Fibroblast of lung (primary cell): Measurements from ENCODE around the gene PLPP1. TPM values are rescaled to one million over a fixed set of nuclear protein-coding genes. Genes with fewer than 3 reads are reported as not detected.

Experiments
- DNase-seq, 2 donors: peaks; one replicate each; pipeline versions ENCODE4 v3.0.0 to v3.0.0-alpha.2; 2010; ENCODE audit warnings: low read depth in 2 of 2
- H2AFZ ChIP-seq: 2 replicates; pipeline ENCODE4 v1.5.1; 2012; ENCODE audit warnings: low read length, control low read depth, inconsistent platforms
- H3K27ac ChIP-seq: 2 replicates; pipeline ENCODE4 v1.5.1; 2011; ENCODE audit warnings: low read length, control low read depth; ENCODE audit not compliant: insufficient read depth
- H3K27me3 ChIP-seq: 2 replicates; pipeline ENCODE4 v1.5.1; 2011; ENCODE audit warnings: mild to moderate bottlenecking, low read length; ENCODE audit not compliant: control insufficient read depth, insufficient read depth
- H3K36me3 ChIP-seq: 2 replicates; pipeline ENCODE4 v1.5.1; 2011; ENCODE audit warnings: low read length; ENCODE audit not compliant: control insufficient read depth, insufficient read depth
- H3K4me1 ChIP-seq: 2 replicates; pipeline ENCODE4 v1.5.1; 2011; ENCODE audit warnings: low read length; ENCODE audit not compliant: control insufficient read depth, insufficient read depth; ENCODE audit errors: extremely low read depth
- H3K4me2 ChIP-seq: 2 replicates; pipeline ENCODE4 v1.5.1; 2011; ENCODE audit warnings: low read length, control low read depth; ENCODE audit not compliant: insufficient read depth; ENCODE audit errors: extremely low read depth
- H3K4me3 ChIP-seq, 4 experiments: fragments of 200-600 bp in 1 of 4; sonication (generic) in 1 of 4; replicated peaks in 1 of 4; 2 replicates each; pipeline ENCODE4 v1.5.1; 2011 to 2016; ENCODE audit warnings: low read length in 4 of 4, low read depth in 3 of 4, mild to moderate bottlenecking in 3 of 4, control low read depth in 2 of 4, inconsistent platforms in 1 of 4, mixed read lengths in 1 of 4; ENCODE audit not compliant: insufficient read depth in 1 of 4; ENCODE audit errors: control extremely low read depth in 1 of 4
- H3K79me2 ChIP-seq: 2 replicates; pipeline ENCODE4 v1.5.1; 2012; ENCODE audit warnings: mild to moderate bottlenecking, low read length, inconsistent platforms; ENCODE audit not compliant: control insufficient read depth, insufficient read depth
- H3K9ac ChIP-seq: 2 replicates; pipeline ENCODE4 v1.5.1; 2011; ENCODE audit warnings: mild to moderate bottlenecking, low read length, control low read depth; ENCODE audit not compliant: insufficient read depth
- H3K9me3 ChIP-seq: 2 replicates; pipeline ENCODE4 v1.5.1; 2012; ENCODE audit warnings: low read depth, low read length; ENCODE audit not compliant: control insufficient read depth, insufficient read depth
- H4K20me1 ChIP-seq: 2 replicates; pipeline ENCODE4 v1.5.1; 2011; ENCODE audit warnings: low read length; ENCODE audit not compliant: control insufficient read depth, insufficient read depth; ENCODE audit errors: extremely low read depth
- EZH2 ChIP-seq: IDR thresholded peaks from 2 replicates; pipeline ENCODE4 v1.5.1; 2012; ENCODE audit warnings: low read length, control low read depth, mild to moderate bottlenecking; ENCODE audit errors: missing control alignments
- polyA plus RNA-seq, 2 donors: library from polyadenylated mRNA; depleted of rRNA in 1 of 2; stranded (reverse) in 1 of 2; unstranded in 1 of 2; fragments of >200 nt; gene quantifications; 2 replicates each; pipeline ENCODE4 v1.2.1, GENCODE V29; 2011 to 2012; ENCODE audit warnings: missing spikeins in 1 of 2
- total RNA-seq: library from RNA; depleted of rRNA; stranded (reverse); fragments of >200 nt; gene quantifications from 2 replicates; pipeline ENCODE4 v1.2.1, GENCODE V29; 2014
- TF ChIP-seq, protein P1 (sequence below), 2 donors: IDR thresholded peaks in 1 of 2; conservative IDR thresholded peaks in 1 of 2; 1 replicate in 1 of 2; 2 replicates in 1 of 2; pipeline ENCODE4 v1.5.1; 2011 to 2012; ENCODE audit warnings: low read length in 2 of 2, control low read depth in 1 of 2, inconsistent platforms in 1 of 2, low read depth in 1 of 2, mild to moderate bottlenecking in 1 of 2

Gene PLPP1
- total and polyA plus RNA-seq, 2 donors (not counting 1 experiment from before 2014, with no cell fraction given), result 73.5 to 76.8 TPM

DNA sequence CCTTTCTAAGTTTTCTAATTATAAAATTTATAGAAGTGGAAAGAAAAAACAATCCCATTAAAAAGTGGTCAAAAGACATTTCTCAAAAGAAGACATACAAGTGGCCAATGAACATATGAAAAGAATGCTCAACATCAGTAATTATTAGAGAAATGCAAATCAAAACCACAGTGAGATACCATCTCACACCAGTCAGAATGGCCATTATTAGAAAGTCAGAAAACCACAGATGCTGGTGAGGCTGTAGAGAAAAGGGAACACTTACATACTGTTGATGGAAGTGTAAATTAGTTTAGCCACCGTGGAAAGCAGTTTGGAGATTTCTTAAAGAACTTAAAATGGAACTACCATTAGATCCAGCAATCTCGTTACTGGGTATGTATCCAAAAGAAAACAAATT, 23.7 kb upstream of the PLPP1 start:
- Histone ChIP-seq H3K4me3 (no peak overlapping the region), H3K27me3 (peaks cover 3% of the 10 kb centered on the region), H3K36me3 (no peaks in the 10 kb centered on the region), H2AFZ (no peak overlapping the region), H3K27ac (no peak overlapping the region), H3K79me2 (no peaks in the 10 kb centered on the region), H3K9ac (no peak overlapping the region), H3K4me1 (no peaks in the 10 kb centered on the region), H4K20me1 (no peaks in the 10 kb centered on the region), H3K9me3 (no peaks in the 10 kb centered on the region), H3K4me2 (no peak overlapping the region)
- TF ChIP-seq, protein P1, sequence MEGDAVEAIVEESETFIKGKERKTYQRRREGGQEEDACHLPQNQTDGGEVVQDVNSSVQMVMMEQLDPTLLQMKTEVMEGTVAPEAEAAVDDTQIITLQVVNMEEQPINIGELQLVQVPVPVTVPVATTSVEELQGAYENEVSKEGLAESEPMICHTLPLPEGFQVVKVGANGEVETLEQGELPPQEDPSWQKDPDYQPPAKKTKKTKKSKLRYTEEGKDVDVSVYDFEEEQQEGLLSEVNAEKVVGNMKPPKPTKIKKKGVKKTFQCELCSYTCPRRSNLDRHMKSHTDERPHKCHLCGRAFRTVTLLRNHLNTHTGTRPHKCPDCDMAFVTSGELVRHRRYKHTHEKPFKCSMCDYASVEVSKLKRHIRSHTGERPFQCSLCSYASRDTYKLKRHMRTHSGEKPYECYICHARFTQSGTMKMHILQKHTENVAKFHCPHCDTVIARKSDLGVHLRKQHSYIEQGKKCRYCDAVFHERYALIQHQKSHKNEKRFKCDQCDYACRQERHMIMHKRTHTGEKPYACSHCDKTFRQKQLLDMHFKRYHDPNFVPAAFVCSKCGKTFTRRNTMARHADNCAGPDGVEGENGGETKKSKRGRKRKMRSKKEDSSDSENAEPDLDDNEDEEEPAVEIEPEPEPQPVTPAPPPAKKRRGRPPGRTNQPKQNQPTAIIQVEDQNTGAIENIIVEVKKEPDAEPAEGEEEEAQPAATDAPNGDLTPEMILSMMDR (conservative IDR thresholded peaks at IDR 0.05 in 1 of 2, IDR thresholded peaks at IDR 0.05 in 1 of 2; ENCODE audit: low read depth in 1 of 2, low read length in 2 of 2), result no peak
- no peak for TF ChIP-seq EZH2
- no peak for DNase-seq

DNA sequence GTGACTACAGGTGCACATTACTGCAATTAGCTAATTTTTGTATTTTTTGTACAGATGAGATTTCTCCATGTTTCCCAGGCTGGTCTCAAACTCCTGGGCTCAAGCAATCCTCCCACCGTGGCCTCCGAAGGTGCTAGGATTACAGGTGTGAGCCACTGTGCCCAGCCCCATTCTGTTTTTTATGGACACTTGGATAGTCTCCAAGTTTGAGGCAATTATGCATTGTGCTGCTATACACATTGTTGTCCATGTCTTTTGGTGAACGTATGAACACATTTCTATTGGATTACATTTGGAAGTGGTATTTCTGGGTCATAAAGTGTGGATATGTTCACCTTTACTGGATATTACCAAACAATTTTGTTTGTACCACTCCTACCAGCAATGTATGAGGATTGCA, 22.4 kb upstream of the PLPP1 start:
- H3K79me2 ChIP-seq, result no peaks in the 10 kb centered on the region

DNA sequence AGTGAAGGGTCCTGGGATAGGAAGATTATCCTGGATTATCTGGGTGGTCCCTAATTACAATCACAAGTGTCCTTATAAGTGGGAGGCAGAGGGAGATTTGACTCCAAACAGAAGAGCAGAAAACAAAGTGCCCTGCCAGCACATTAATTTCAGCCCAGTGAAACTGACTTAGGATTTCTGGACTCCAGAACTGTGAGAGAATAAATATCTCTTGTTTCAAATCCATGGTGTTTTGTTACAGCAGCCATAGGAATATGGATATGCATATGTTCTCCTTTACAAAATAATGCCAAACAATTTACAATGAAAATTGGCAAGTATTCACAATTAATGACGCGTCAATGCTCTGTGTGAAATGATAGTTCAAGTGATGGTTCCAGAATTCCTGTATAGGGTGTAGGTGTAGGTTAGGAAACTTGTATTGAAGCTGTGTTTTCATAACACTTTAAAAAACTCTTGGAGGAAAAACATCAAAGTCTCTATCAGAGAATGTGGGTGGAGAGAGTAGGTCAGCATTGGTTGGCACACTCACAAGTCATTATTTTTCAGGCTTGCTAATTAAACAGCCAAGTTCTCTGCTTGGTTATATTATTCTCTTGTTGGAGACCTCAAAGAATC, 19.9 kb upstream of the PLPP1 start:
- Histone ChIP-seq H3K36me3 (no peaks in the 10 kb centered on the region), H3K27me3 (peaks cover 3% of the 10 kb centered on the region), H3K79me2 (no peaks in the 10 kb centered on the region), H3K9me3 (no peaks in the 10 kb centered on the region), H3K27ac (no peak overlapping the region), H3K4me3 (no peak overlapping the region), H3K4me1 (no peaks in the 10 kb centered on the region), H3K9ac (no peak overlapping the region), H3K4me2 (no peak overlapping the region), H4K20me1 (no peaks in the 10 kb centered on the region), H2AFZ (no peak overlapping the region)
- no peak for DNase-seq
- TF ChIP-seq EZH2, result no peak
- TF ChIP-seq, protein P1 (conservative IDR thresholded peaks at IDR 0.05 in 1 of 2, IDR thresholded peaks at IDR 0.05 in 1 of 2; ENCODE audit: low read depth in 1 of 2, low read length in 2 of 2), result no peak

More for the DNA sequence above, 22.4 kb upstream of the PLPP1 start:
- H4K20me1 ChIP-seq, result no peaks in the 10 kb centered on the region
- H3K9me3 ChIP-seq, result no peaks in the 10 kb centered on the region
- no peak for DNase-seq
- no peak for TF ChIP-seq EZH2
- TF ChIP-seq, protein P1 (conservative IDR thresholded peaks at IDR 0.05 in 1 of 2, IDR thresholded peaks at IDR 0.05 in 1 of 2; ENCODE audit: low read depth in 1 of 2, low read length in 2 of 2), result no peak
- no peaks in the 10 kb centered on the region for H3K4me1 ChIP-seq
- no peaks in the 10 kb centered on the region for H3K36me3 ChIP-seq
- no peak overlapping the region for H2AFZ ChIP-seq
- H3K27ac ChIP-seq, result no peak overlapping the region
- H3K4me2 ChIP-seq, result no peak overlapping the region
- no peak overlapping the region for H3K4me3 ChIP-seq
- peaks cover 3% of the 10 kb centered on the region for H3K27me3 ChIP-seq
- H3K9ac ChIP-seq, result no peak overlapping the region
